HEK293 (cell line): ENCODE data around the gene SPATA1.

ENCODE experiments used
- CTCF ChIA-PET: fragments of 350-600 bp; formaldehyde crosslinking; extraction: SDS; loops from one replicate; lab custom pipeline; 2021; ENCODE audit warnings: antibody characterized with exemption; lab: Yijun Ruan, JAX
- POLR2A ChIA-PET: fragments of 300-600 bp; formaldehyde crosslinking; extraction: SDS; loops from one replicate; lab custom pipeline; 2020; ENCODE audit warnings: antibody characterized with exemption, inconsistent platforms; lab: Yijun Ruan, JAX
- H3K27ac ChIP-seq: fragments of 200-500 bp; sonication (Bioruptor generic); 2 replicates; pipeline ENCODE4 v1.5.1; 2014; ENCODE audit warnings: low read depth, low read length, control low read depth, inconsistent platforms; ENCODE audit errors: extremely low read depth
- H3K36me3 ChIP-seq, 2 experiments: fragments of 200-500 bp in 1 of 2; sonication (Bioruptor generic) in 1 of 2; 1 replicate in 1 of 2; 2 replicates in 1 of 2; pipeline ENCODE4 v1.5.1; 2014 to 2017; ENCODE audit warnings: inconsistent platforms in 2 of 2, low read length in 2 of 2; ENCODE audit not compliant: control insufficient read depth in 2 of 2, insufficient read depth in 1 of 2
- H3K4me1 ChIP-seq: fragments of 200-500 bp; sonication (Bioruptor generic); 2 replicates; pipeline ENCODE4 v1.5.1; 2014; ENCODE audit warnings: mild to moderate bottlenecking, low read length, inconsistent platforms; ENCODE audit not compliant: control insufficient read depth, insufficient read depth
- H3K4me3 ChIP-seq: 2 replicates; pipeline ENCODE4 v1.5.1; 2011; ENCODE audit warnings: low read depth, mild to moderate bottlenecking, control low read depth, low read length, moderate library complexity
- H3K9me3 ChIP-seq: fragments of 200-500 bp; sonication (Bioruptor generic); 2 replicates; pipeline ENCODE4 v1.5.1; 2014; ENCODE audit warnings: low read depth, low read length, inconsistent platforms; ENCODE audit not compliant: control insufficient read depth, insufficient read depth
- HOXD13 ChIP-seq: sonication (generic); formaldehyde crosslinking; IDR thresholded peaks from 2 replicates; pipeline ENCODE4 v1.8.0; 2022; ENCODE audit warnings: missing genetic modification reagents, borderline replicate concordance
- IKZF3 ChIP-seq: fragments of 450-650 bp; IDR thresholded peaks from 2 replicates; pipeline ENCODE4 v1.5.0; 2018; ENCODE audit warnings: missing biosample characterization, mild to moderate bottlenecking, missing genetic modification characterization, moderate library complexity
- SP2 ChIP-seq: fragments of 450-650 bp; formaldehyde crosslinking; IDR thresholded peaks from 2 replicates; pipeline ENCODE4 v1.5.1; 2016; ENCODE audit warnings: missing biosample characterization, missing genetic modification characterization
- ZBTB21 ChIP-seq: fragments of 450-650 bp; formaldehyde crosslinking; IDR thresholded peaks from 2 replicates; pipeline ENCODE4 v1.5.1; 2017; ENCODE audit warnings: missing biosample characterization, missing genetic modification characterization
- ZFP37 ChIP-seq: fragments of 450-650 bp; formaldehyde crosslinking; IDR thresholded peaks from 2 replicates; pipeline ENCODE4 v1.5.1; 2016; ENCODE audit warnings: missing biosample characterization, missing genetic modification characterization
- ZNF112 ChIP-seq: fragments of 450-650 bp; formaldehyde crosslinking; IDR thresholded peaks from 2 replicates; pipeline ENCODE4 v1.5.0; 2017; ENCODE audit warnings: missing biosample characterization, missing genetic modification characterization
- ZNF155 ChIP-seq: fragments of 450-650 bp; formaldehyde crosslinking; IDR thresholded peaks from 2 replicates; pipeline ENCODE4 v1.5.1; 2016; ENCODE audit warnings: missing biosample characterization, missing genetic modification characterization
- ZNF2 ChIP-seq: fragments of 450-650 bp; formaldehyde crosslinking; IDR thresholded peaks from 2 replicates; pipeline ENCODE4 v1.5.1; 2016; ENCODE audit warnings: missing biosample characterization, missing genetic modification characterization
- ZNF433 ChIP-seq: fragments of 450-650 bp; formaldehyde crosslinking; IDR thresholded peaks from 2 replicates; pipeline ENCODE4 v1.5.1; 2016; ENCODE audit warnings: missing biosample characterization, missing genetic modification characterization, low read depth
- ZNF473 ChIP-seq: fragments of 450-650 bp; formaldehyde crosslinking; IDR thresholded peaks from 2 replicates; pipeline ENCODE4 v1.5.1; 2017; ENCODE audit warnings: missing biosample characterization, missing genetic modification characterization
- ZNF558 ChIP-seq: fragments of 450-650 bp; formaldehyde crosslinking; IDR thresholded peaks from 2 replicates; pipeline ENCODE4 v1.5.1; 2016; ENCODE audit warnings: missing biosample characterization, missing genetic modification characterization
- ZNF571 ChIP-seq: fragments of 450-650 bp; formaldehyde crosslinking; IDR thresholded peaks from 2 replicates; pipeline ENCODE4 v1.5.0; 2017; ENCODE audit warnings: missing biosample characterization, missing genetic modification characterization
- ZNF654 ChIP-seq: fragments of 450-650 bp; formaldehyde crosslinking; IDR thresholded peaks from 2 replicates; pipeline ENCODE4 v1.5.1; 2016; ENCODE audit warnings: low read depth, missing biosample characterization, missing genetic modification characterization
- ZNF704 ChIP-seq: fragments of 450-650 bp; formaldehyde crosslinking; IDR thresholded peaks from 2 replicates; pipeline ENCODE4 v1.5.1; 2016; ENCODE audit warnings: missing biosample characterization, missing genetic modification characterization
- ZNF76 ChIP-seq: fragments of 450-650 bp; formaldehyde crosslinking; IDR thresholded peaks from 2 replicates; pipeline ENCODE4; 2016; ENCODE audit warnings: low read depth, missing biosample characterization, missing genetic modification characterization, borderline replicate concordance
- ZSCAN16 ChIP-seq: fragments of 450-650 bp; formaldehyde crosslinking; IDR thresholded peaks from 2 replicates; pipeline ENCODE4 v1.5.1; 2016; ENCODE audit warnings: missing biosample characterization, missing genetic modification characterization
- TF ChIP-seq, protein P1 (sequence below): fragments of 450-650 bp; formaldehyde crosslinking; IDR thresholded peaks from 2 replicates; pipeline ENCODE4 v1.5.1; 2016; ENCODE audit warnings: missing biosample characterization, missing genetic modification characterization, borderline replicate concordance
- TF ChIP-seq, protein P2 (sequence below): fragments of 450-650 bp; formaldehyde crosslinking; IDR thresholded peaks from 2 replicates; pipeline ENCODE4 v1.5.1; 2017; ENCODE audit warnings: missing biosample characterization, missing genetic modification characterization
- TF ChIP-seq, protein P3 (sequence below): fragments of 450-650 bp; formaldehyde crosslinking; conservative IDR thresholded peaks from 2 replicates; pipeline ENCODE4 v1.5.1; 2016; ENCODE audit warnings: low read depth, missing biosample characterization, missing genetic modification characterization
- TF ChIP-seq, protein P4 (sequence below): fragments of 450-650 bp; formaldehyde crosslinking; optimal IDR thresholded peaks from 2 replicates; pipeline ENCODE3; 2016; ENCODE audit warnings: missing biosample characterization, mild to moderate bottlenecking, missing genetic modification characterization
- TF ChIP-seq, protein P5 (sequence below): fragments of 450-650 bp; formaldehyde crosslinking; IDR thresholded peaks from 2 replicates; pipeline ENCODE4 v1.5.1; 2016; ENCODE audit warnings: missing biosample characterization, missing genetic modification characterization, borderline replicate concordance

SPATA1 gene

DNA sequence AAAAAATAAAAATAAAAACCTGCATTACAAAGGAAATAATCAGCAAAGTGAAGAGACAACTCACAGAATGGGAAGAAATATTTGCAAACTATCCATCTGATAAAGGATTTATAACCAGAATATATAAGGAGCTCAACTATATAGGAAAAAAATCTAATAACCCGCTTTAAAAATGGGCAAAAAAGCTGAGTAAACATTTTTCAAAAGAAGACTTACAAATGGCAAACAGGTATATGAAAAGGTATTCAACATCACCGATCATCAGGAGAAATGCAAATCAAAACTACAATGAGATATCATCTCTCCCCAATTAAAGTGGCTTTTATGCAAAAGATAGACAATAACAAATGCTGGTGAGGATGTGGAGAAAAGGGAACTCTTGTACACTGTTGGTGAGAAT lies 4.0 kb downstream of the SPATA1 start (continued):
- TF ChIP-seq ZNF704, result no peak
- no peak for TF ChIP-seq ZNF112
- TF ChIP-seq, protein P1, sequence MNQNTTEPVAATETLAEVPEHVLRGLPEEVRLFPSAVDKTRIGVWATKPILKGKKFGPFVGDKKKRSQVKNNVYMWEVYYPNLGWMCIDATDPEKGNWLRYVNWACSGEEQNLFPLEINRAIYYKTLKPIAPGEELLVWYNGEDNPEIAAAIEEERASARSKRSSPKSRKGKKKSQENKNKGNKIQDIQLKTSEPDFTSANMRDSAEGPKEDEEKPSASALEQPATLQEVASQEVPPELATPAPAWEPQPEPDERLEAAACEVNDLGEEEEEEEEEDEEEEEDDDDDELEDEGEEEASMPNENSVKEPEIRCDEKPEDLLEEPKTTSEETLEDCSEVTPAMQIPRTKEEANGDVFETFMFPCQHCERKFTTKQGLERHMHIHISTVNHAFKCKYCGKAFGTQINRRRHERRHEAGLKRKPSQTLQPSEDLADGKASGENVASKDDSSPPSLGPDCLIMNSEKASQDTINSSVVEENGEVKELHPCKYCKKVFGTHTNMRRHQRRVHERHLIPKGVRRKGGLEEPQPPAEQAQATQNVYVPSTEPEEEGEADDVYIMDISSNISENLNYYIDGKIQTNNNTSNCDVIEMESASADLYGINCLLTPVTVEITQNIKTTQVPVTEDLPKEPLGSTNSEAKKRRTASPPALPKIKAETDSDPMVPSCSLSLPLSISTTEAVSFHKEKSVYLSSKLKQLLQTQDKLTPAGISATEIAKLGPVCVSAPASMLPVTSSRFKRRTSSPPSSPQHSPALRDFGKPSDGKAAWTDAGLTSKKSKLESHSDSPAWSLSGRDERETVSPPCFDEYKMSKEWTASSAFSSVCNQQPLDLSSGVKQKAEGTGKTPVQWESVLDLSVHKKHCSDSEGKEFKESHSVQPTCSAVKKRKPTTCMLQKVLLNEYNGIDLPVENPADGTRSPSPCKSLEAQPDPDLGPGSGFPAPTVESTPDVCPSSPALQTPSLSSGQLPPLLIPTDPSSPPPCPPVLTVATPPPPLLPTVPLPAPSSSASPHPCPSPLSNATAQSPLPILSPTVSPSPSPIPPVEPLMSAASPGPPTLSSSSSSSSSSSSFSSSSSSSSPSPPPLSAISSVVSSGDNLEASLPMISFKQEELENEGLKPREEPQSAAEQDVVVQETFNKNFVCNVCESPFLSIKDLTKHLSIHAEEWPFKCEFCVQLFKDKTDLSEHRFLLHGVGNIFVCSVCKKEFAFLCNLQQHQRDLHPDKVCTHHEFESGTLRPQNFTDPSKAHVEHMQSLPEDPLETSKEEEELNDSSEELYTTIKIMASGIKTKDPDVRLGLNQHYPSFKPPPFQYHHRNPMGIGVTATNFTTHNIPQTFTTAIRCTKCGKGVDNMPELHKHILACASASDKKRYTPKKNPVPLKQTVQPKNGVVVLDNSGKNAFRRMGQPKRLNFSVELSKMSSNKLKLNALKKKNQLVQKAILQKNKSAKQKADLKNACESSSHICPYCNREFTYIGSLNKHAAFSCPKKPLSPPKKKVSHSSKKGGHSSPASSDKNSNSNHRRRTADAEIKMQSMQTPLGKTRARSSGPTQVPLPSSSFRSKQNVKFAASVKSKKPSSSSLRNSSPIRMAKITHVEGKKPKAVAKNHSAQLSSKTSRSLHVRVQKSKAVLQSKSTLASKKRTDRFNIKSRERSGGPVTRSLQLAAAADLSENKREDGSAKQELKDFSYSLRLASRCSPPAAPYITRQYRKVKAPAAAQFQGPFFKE, result no peak
- TF ChIP-seq, protein P2, sequence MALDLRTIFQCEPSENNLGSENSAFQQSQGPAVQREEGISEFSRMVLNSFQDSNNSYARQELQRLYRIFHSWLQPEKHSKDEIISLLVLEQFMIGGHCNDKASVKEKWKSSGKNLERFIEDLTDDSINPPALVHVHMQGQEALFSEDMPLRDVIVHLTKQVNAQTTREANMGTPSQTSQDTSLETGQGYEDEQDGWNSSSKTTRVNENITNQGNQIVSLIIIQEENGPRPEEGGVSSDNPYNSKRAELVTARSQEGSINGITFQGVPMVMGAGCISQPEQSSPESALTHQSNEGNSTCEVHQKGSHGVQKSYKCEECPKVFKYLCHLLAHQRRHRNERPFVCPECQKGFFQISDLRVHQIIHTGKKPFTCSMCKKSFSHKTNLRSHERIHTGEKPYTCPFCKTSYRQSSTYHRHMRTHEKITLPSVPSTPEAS (tag by site-specific recombination), result no peak
- TF ChIP-seq ZFP37 (tag by site-specific recombination), result no peak
- no peak for TF ChIP-seq ZNF155 (tag by site-specific recombination)
- no peak for TF ChIP-seq HOXD13
- no peak for TF ChIP-seq SP2

GRCh38 chr1:84510668-84511067 lies 4.5 kb downstream of the SPATA1 start:
- H3K27ac ChIP-seq, result no peak overlapping the region
- no peaks in the 10 kb centered on the region for H3K36me3 ChIP-seq
- H3K4me3 ChIP-seq, result no peak overlapping the region
- H3K9me3 ChIP-seq, result no peaks in the 10 kb centered on the region
- H3K4me1 ChIP-seq, result no peaks in the 10 kb centered on the region
- ChIA-PET POLR2A (no interaction called here), CTCF (no interaction called here)
- TF ChIP-seq ZNF473 (tag by site-specific recombination) (no peak), ZNF654 (tag by site-specific recombination) (no peak), ZNF558 (tag by site-specific recombination) (no peak), IKZF3 (tag by site-specific recombination) (no peak), ZNF704 (no peak), ZSCAN16 (tag by site-specific recombination) (no peak), ZBTB21 (tag by site-specific recombination) (no peak), ZNF76 (tag by site-specific recombination) (no peak), ZNF433 (tag by site-specific recombination) (no peak), ZNF571 (tag by site-specific recombination) (no peak), ZNF2 (tag by site-specific recombination) (no peak; the same call in 1 of the 2 replicates)
- TF ChIP-seq, protein P3, sequence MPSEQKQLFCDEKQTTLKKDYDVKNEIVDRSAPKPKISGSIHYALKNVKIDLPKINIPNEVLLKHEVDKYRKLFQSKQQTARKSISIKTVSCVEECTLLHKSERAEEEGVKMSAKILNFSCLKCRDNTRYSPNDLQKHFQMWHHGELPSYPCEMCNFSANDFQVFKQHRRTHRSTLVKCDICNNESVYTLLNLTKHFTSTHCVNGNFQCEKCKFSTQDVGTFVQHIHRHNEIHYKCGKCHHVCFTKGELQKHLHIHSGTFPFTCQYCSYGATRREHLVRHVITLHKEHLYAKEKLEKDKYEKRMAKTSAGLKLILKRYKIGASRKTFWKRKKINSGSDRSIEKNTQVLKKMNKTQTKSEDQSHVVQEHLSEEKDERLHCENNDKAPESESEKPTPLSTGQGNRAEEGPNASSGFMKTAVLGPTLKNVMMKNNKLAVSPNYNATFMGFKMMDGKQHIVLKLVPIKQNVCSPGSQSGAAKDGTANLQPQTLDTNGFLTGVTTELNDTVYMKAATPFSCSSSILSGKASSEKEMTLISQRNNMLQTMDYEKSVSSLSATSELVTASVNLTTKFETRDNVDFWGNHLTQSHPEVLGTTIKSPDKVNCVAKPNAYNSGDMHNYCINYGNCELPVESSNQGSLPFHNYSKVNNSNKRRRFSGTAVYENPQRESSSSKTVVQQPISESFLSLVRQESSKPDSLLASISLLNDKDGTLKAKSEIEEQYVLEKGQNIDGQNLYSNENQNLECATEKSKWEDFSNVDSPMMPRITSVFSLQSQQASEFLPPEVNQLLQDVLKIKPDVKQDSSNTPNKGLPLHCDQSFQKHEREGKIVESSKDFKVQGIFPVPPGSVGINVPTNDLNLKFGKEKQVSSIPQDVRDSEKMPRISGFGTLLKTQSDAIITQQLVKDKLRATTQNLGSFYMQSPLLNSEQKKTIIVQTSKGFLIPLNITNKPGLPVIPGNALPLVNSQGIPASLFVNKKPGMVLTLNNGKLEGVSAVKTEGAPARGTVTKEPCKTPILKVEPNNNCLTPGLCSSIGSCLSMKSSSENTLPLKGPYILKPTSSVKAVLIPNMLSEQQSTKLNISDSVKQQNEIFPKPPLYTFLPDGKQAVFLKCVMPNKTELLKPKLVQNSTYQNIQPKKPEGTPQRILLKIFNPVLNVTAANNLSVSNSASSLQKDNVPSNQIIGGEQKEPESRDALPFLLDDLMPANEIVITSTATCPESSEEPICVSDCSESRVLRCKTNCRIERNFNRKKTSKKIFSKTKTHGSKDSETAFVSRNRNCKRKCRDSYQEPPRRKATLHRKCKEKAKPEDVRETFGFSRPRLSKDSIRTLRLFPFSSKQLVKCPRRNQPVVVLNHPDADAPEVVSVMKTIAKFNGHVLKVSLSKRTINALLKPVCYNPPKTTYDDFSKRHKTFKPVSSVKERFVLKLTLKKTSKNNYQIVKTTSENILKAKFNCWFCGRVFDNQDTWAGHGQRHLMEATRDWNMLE, result no peak
- TF ChIP-seq, protein P4, sequence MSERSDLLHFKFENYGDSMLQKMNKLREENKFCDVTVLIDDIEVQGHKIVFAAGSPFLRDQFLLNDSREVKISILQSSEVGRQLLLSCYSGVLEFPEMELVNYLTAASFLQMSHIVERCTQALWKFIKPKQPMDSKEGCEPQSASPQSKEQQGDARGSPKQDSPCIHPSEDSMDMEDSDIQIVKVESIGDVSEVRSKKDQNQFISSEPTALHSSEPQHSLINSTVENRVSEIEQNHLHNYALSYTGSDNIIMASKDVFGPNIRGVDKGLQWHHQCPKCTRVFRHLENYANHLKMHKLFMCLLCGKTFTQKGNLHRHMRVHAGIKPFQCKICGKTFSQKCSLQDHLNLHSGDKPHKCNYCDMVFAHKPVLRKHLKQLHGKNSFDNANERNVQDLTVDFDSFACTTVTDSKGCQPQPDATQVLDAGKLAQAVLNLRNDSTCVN (tag by site-specific recombination), result no peak
- TF ChIP-seq, protein P5, sequence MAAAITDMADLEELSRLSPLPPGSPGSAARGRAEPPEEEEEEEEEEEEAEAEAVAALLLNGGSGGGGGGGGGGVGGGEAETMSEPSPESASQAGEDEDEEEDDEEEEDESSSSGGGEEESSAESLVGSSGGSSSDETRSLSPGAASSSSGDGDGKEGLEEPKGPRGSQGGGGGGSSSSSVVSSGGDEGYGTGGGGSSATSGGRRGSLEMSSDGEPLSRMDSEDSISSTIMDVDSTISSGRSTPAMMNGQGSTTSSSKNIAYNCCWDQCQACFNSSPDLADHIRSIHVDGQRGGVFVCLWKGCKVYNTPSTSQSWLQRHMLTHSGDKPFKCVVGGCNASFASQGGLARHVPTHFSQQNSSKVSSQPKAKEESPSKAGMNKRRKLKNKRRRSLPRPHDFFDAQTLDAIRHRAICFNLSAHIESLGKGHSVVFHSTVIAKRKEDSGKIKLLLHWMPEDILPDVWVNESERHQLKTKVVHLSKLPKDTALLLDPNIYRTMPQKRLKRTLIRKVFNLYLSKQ (tag by site-specific recombination), result no peak
